HepG2 (cell line): ENCODE results near the gene DAPL1. TPM values are rescaled to one million over a fixed set of nuclear protein-coding genes. Genes with fewer than 3 reads are reported as not detected.
A peak's percentile ranks its signal among the peaks of the same experiment; 100 is the strongest.

Experiments used
- ARNT2 ChIP-seq: sonication (generic); formaldehyde crosslinking; IDR thresholded peaks from 2 replicates; pipeline ENCODE4 v1.8.0; 2022; ENCODE audit warnings: mild to moderate bottlenecking, low read depth, missing genetic modification reagents, moderate library complexity
- ELF4 ChIP-seq: sonication (generic); formaldehyde crosslinking; IDR thresholded peaks from 2 replicates; pipeline ENCODE4 v1.5.0; 2020; ENCODE audit warnings: missing genetic modification reagents, mild to moderate bottlenecking, moderate library complexity, borderline replicate concordance
- HDAC6 ChIP-seq: fragments of 200-600 bp; sonication (generic); IDR thresholded peaks from 2 replicates; pipeline ENCODE4 v1.7.0; 2017; ENCODE audit warnings: mild to moderate bottlenecking, antibody characterized with exemption, low read length, low read depth
- KLF13 ChIP-seq: sonication (generic); formaldehyde crosslinking; IDR thresholded peaks from 2 replicates; pipeline ENCODE4 v1.4.0; 2020; ENCODE audit warnings: mild to moderate bottlenecking, missing genetic modification reagents
- LCORL ChIP-seq, 2 experiments: fragments of 450-650 bp in 1 of 2; sonication (generic) in 1 of 2; formaldehyde crosslinking in 1 of 2; IDR thresholded peaks; 2 replicates each; pipeline versions ENCODE4 v1.5.0 to v1.6.1; 2017 to 2020; ENCODE audit warnings: antibody characterized with exemption in 1 of 2, missing genetic modification reagents in 1 of 2
- PHF5A ChIP-seq: IDR thresholded peaks from one replicate; pipeline ENCODE4 v1.6.1; 2018; ENCODE audit warnings: low read depth, missing genetic modification reagents; ENCODE audit not compliant: unreplicated experiment
- SOX13 ChIP-seq, 3 experiments: fragments of 450-650 bp in 1 of 3; sonication (generic) in 1 of 3; formaldehyde crosslinking in 1 of 3; IDR thresholded peaks in 2 of 3; conservative IDR thresholded peaks in 1 of 3; 2 replicates each; pipeline versions ENCODE4 v1.5.0 to v1.6.1; 2016 to 2020; ENCODE audit warnings: antibody characterized with exemption in 1 of 3, mild to moderate bottlenecking in 1 of 3, missing compliant biosample characterization in 1 of 3, missing genetic modification reagents in 1 of 3, moderate library complexity in 1 of 3
- YEATS2 ChIP-seq: sonication (generic); formaldehyde crosslinking; IDR thresholded peaks from 2 replicates; pipeline ENCODE4 v1.4.0; 2020; ENCODE audit warnings: missing genetic modification reagents, borderline replicate concordance
- ZNF737 ChIP-seq: sonication (generic); formaldehyde crosslinking; IDR thresholded peaks from 2 replicates; pipeline ENCODE4 v1.5.0; 2020; ENCODE audit warnings: missing genetic modification reagents, mild to moderate bottlenecking, borderline replicate concordance
- ZSCAN9 ChIP-seq: IDR thresholded peaks from 2 replicates; pipeline ENCODE4 v1.6.1; 2016; ENCODE audit warnings: borderline replicate concordance
- polyA plus RNA-seq, 8 experiments: library from polyadenylated mRNA; depleted of rRNA in 3 of 8; stranded (reverse) in 7 of 8; unstranded in 1 of 8; fragments of >200 nt; fragmentation: Illumina TruSeq in 4 of 8; extraction: Trizol in 4 of 8; gene quantifications; 2 replicates each; pipeline versions ENCODE4 v1.2.1 to v1.2.3, GENCODE V29; 2011 to 2016; ENCODE audit warnings: low read depth in 4 of 8, missing spikeins in 1 of 8, mixed read lengths in 1 of 8; ENCODE audit not compliant: insufficient read depth in 1 of 8
- total RNA-seq, 5 experiments: library from RNA; depleted of rRNA; stranded (reverse); fragments of >200 nt; fragmentation: Illumina TruSeq; extraction: Trizol; gene quantifications; 2 replicates each; pipeline ENCODE4 v1.2.3, GENCODE V29; 2016; ENCODE audit warnings: low read depth in 1 of 5
- TF ChIP-seq, protein P1 (sequence below): IDR thresholded peaks from 2 replicates; pipeline ENCODE4 v1.6.1; 2016
- TF ChIP-seq, protein P2 (sequence below): sonication (generic); formaldehyde crosslinking; conservative IDR thresholded peaks from 2 replicates; pipeline ENCODE4 v1.8.0; 2022; ENCODE audit warnings: missing genetic modification reagents
- TF ChIP-seq, protein P3 (sequence below): sonication (generic); formaldehyde crosslinking; IDR thresholded peaks from 2 replicates; pipeline ENCODE4 v1.9.0; 2022; ENCODE audit warnings: missing genetic modification reagents, mild to moderate bottlenecking, borderline replicate concordance
- TF ChIP-seq, protein P4 (sequence below): sonication (generic); formaldehyde crosslinking; IDR thresholded peaks from 2 replicates; pipeline ENCODE4 v1.8.0; 2022; ENCODE audit warnings: mild to moderate bottlenecking, missing genetic modification reagents, borderline replicate concordance
- TF ChIP-seq, protein P5 (sequence below): sonication (generic); formaldehyde crosslinking; IDR thresholded peaks from 2 replicates; pipeline ENCODE4 v1.8.1; 2023; ENCODE audit warnings: mild to moderate bottlenecking, inconsistent platforms, moderate library complexity, missing genetic modification reagents, borderline replicate concordance
- TF ChIP-seq, protein P6 (sequence below): sonication (generic); formaldehyde crosslinking; IDR thresholded peaks from 2 replicates; pipeline ENCODE4 v1.9.0; 2021; ENCODE audit warnings: missing genetic modification reagents, borderline replicate concordance

Gene DAPL1
- total and polyA plus RNA-seq, 2 of the 13 experiments (the other 11 are each of a cell fraction or from before 2014, with no cell fraction given) = not detected

DNA sequence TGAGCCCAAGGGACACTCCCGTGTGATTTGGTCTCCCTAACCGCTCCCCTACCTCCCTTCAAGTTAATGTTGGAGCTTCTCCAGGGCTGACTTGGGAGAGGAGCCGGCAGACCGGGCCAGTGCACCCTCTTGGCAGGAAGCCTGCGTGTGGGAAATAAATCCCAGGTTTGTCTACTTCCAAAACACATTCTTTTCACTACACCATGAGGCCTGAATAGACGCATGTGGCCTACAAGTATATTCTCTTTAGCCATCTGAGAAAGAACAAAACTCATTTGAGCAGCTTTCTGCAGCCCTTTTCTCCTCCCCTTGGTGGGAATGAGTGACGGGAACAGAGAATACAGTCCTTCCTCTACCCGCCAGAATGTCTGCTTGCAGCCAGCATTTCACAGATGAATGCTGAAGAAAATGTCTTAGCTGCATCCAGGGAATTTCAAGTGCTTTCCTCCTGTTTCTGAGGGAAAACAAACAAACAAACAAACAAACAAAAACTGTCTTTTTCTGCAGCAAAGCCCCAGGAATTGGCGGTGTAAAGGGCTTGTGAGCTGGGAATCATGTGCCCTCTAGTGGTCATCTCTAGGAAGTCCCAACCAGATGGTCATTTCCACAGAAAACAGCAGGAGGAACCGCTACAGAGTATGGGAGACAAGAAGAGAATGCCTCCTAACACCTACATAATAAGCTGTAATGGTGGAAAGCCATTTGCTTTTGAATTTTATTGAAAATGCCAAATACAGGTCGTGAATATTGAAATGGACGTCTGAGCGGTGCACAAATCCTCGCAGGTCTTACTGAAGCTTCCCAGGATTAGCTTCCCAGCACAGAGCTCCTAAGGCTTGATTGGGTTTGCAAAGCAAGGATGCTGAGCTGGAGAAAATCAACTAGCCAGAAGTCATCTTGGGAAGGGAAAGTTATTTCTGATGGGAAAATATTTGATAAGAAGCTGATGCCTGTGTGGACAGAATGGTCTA, 41.2 kb upstream of the DAPL1 start (continued):
- TF ChIP-seq, protein P1, sequence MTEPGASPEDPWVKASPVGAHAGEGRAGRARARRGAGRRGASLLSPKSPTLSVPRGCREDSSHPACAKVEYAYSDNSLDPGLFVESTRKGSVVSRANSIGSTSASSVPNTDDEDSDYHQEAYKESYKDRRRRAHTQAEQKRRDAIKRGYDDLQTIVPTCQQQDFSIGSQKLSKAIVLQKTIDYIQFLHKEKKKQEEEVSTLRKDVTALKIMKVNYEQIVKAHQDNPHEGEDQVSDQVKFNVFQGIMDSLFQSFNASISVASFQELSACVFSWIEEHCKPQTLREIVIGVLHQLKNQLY = no peak
- TF ChIP-seq ZSCAN9 (CRISPR knock-in tag) (no peak), SOX13 (IDR thresholded peaks at IDR 0.05) (no peak), SOX13 (CRISPR knock-in tag; conservative IDR thresholded peaks at IDR 0.05 in 1 of 2, IDR thresholded peaks at IDR 0.05 in 1 of 2) (no peak), PHF5A (CRISPR knock-in tag) (no peak), HDAC6 (no peak), KLF13 (CRISPR knock-in tag) (no peak), ELF4 (CRISPR knock-in tag) (no peak), YEATS2 (CRISPR knock-in tag) (peak; percentile 36; the same call in 1 of the 2 replicates), LCORL (IDR thresholded peaks at IDR 0.05) (no peak), LCORL (CRISPR knock-in tag; IDR thresholded peaks at IDR 0.05) (peak; percentile 42; the same call in 1 of the 2 replicates), ARNT2 (CRISPR knock-in tag) (0 out of 2 replicates have a peak, but pooled peaks have one; percentile 0), ZNF737 (CRISPR knock-in tag) (no peak; the same call in 1 of the 2 replicates)
- TF ChIP-seq, protein P2, sequence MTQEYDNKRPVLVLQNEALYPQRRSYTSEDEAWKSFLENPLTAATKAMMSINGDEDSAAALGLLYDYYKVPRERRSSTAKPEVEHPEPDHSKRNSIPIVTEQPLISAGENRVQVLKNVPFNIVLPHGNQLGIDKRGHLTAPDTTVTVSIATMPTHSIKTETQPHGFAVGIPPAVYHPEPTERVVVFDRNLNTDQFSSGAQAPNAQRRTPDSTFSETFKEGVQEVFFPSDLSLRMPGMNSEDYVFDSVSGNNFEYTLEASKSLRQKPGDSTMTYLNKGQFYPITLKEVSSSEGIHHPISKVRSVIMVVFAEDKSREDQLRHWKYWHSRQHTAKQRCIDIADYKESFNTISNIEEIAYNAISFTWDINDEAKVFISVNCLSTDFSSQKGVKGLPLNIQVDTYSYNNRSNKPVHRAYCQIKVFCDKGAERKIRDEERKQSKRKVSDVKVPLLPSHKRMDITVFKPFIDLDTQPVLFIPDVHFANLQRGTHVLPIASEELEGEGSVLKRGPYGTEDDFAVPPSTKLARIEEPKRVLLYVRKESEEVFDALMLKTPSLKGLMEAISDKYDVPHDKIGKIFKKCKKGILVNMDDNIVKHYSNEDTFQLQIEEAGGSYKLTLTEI (CRISPR knock-in tag) = no peak
- TF ChIP-seq, protein P3, sequence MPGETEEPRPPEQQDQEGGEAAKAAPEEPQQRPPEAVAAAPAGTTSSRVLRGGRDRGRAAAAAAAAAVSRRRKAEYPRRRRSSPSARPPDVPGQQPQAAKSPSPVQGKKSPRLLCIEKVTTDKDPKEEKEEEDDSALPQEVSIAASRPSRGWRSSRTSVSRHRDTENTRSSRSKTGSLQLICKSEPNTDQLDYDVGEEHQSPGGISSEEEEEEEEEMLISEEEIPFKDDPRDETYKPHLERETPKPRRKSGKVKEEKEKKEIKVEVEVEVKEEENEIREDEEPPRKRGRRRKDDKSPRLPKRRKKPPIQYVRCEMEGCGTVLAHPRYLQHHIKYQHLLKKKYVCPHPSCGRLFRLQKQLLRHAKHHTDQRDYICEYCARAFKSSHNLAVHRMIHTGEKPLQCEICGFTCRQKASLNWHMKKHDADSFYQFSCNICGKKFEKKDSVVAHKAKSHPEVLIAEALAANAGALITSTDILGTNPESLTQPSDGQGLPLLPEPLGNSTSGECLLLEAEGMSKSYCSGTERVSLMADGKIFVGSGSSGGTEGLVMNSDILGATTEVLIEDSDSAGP (CRISPR knock-in tag) = no peak
- TF ChIP-seq, protein P4, sequence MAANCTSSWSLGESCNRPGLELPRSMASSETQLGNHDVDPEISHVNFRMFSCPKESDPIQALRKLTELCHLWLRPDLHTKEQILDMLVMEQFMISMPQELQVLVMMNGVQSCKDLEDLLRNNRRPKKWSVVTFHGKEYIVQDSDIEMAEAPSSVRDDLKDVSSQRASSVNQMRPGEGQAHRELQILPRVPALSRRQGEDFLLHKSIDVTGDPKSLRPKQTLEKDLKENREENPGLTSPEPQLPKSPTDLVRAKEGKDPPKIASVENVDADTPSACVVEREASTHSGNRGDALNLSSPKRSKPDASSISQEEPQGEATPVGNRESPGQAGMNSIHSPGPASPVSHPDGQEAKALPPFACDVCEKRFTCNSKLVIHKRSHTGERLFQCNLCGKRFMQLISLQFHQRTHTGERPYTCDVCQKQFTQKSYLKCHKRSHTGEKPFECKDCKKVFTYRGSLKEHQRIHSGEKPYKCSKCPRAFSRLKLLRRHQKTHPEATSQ (CRISPR knock-in tag) = no peak
- TF ChIP-seq, protein P5, sequence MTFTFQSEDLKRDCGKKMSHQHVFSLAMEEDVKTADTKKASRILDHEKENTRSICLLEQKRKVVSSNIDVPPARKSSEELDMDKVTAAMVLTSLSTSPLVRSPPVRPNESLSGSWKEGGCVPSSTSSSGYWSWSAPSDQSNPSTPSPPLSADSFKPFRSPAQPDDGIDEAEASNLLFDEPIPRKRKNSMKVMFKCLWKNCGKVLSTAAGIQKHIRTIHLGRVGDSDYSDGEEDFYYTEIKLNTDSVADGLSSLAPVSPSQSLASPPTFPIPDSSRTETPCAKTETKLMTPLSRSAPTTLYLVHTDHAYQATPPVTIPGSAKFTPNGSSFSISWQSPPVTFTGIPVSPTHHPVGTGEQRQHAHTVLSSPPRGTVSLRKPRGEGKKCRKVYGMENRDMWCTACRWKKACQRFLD (CRISPR knock-in tag) = no peak
- TF ChIP-seq, protein P6, sequence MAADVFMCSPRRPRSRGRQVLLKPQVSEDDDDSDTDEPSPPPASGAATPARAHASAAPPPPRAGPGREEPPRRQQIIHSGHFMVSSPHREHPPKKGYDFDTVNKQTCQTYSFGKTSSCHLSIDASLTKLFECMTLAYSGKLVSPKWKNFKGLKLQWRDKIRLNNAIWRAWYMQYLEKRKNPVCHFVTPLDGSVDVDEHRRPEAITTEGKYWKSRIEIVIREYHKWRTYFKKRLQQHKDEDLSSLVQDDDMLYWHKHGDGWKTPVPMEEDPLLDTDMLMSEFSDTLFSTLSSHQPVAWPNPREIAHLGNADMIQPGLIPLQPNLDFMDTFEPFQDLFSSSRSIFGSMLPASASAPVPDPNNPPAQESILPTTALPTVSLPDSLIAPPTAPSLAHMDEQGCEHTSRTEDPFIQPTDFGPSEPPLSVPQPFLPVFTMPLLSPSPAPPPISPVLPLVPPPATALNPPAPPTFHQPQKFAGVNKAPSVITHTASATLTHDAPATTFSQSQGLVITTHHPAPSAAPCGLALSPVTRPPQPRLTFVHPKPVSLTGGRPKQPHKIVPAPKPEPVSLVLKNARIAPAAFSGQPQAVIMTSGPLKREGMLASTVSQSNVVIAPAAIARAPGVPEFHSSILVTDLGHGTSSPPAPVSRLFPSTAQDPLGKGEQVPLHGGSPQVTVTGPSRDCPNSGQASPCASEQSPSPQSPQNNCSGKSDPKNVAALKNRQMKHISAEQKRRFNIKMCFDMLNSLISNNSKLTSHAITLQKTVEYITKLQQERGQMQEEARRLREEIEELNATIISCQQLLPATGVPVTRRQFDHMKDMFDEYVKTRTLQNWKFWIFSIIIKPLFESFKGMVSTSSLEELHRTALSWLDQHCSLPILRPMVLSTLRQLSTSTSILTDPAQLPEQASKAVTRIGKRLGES (CRISPR knock-in tag) = no peak
